Small intestine (tissue), 7 donors: Measurements from ENCODE around the gene G6PC1. TPM values are rescaled to one million over a fixed set of nuclear protein-coding genes. Genes with fewer than 3 reads are reported as not detected.
A peak's percentile ranks its signal among the peaks of the same experiment; 100 is the strongest.
"Not testable (repeated sequence)": the region's sequence is repeated elsewhere in the genome, so short reads cannot be mapped to it uniquely, and the experiment has no call there.

Experiments used
- DNase-seq, 2 donors: peaks; one replicate each; pipeline versions ENCODE4 v3.0.0 to v3.0.0-alpha.2; 2013
- FAIRE-seq: peaks from 2 replicates; lab custom pipeline; 2012; peaks lifted over from hg19 to GRCh38; lab: Jason Lieb, UNC
- H3K27ac ChIP-seq, 3 donors: one replicate each; pipeline ENCODE4 v1.5.1; 2013; ENCODE audit warnings: low read length in 2 of 3, mild to moderate bottlenecking in 2 of 3, control low read depth in 1 of 3, inconsistent platforms in 1 of 3, low read depth in 1 of 3, moderate library complexity in 1 of 3
- H3K27me3 ChIP-seq, 3 donors: one replicate each; pipeline ENCODE4 v1.6.1; 2013; ENCODE audit warnings: low read length in 3 of 3, inconsistent platforms in 1 of 3; ENCODE audit not compliant: control insufficient read depth in 3 of 3, insufficient read depth in 3 of 3
- H3K36me3 ChIP-seq, 3 donors: one replicate each; pipeline ENCODE4 v1.6.1; 2013; ENCODE audit warnings: low read length in 3 of 3, inconsistent platforms in 1 of 3, low read depth in 1 of 3, mild to moderate bottlenecking in 1 of 3, moderate library complexity in 1 of 3; ENCODE audit not compliant: control insufficient read depth in 3 of 3, insufficient read depth in 2 of 3
- H3K4me1 ChIP-seq, 3 donors: one replicate each; pipeline ENCODE4 v1.6.1; 2013; ENCODE audit warnings: low read length in 2 of 3, inconsistent platforms in 1 of 3, low read depth in 1 of 3, mild to moderate bottlenecking in 1 of 3, moderate library complexity in 1 of 3; ENCODE audit not compliant: control insufficient read depth in 3 of 3, insufficient read depth in 2 of 3
- H3K4me3 ChIP-seq, 3 donors: one replicate each; pipeline ENCODE4 v1.5.1; 2013; ENCODE audit warnings: low read length in 3 of 3, control low read depth in 1 of 3, inconsistent platforms in 1 of 3, low read depth in 1 of 3, mild to moderate bottlenecking in 1 of 3, moderate library complexity in 1 of 3
- H3K9me3 ChIP-seq, 2 donors: one replicate each; pipeline ENCODE4 v1.6.1; 2013; ENCODE audit warnings: low read depth in 1 of 2, low read length in 1 of 2; ENCODE audit not compliant: control insufficient read depth in 2 of 2, insufficient read depth in 1 of 2
- WGBS, 3 donors: extraction: QIAGEN DNeasy Blood & Tissue Kit; methylation state at CpG; one replicate each; pipeline ENCODE4 v1.1.7; 2013; 5-methylcytosine and 5-hydroxymethylcytosine counted together
- polyA plus RNA-seq, 4 donors: library from polyadenylated mRNA; stranded (reverse) in 3 of 4; unstranded in 1 of 4; fragments of 200-250 nt in 3 of 4; fragments of 120-200 nt in 1 of 4; gene quantifications; one replicate each; pipeline versions ENCODE4 v1.2.1 to v1.2.3, GENCODE V29; 2013
- donor health status: healthy with polysubstance abuse.
- donor health status: control.
- donor health status: control.
- donor health status: Bipolar disorder and iron deficiency.
- donor health status: healthy.

The G6PC1 gene
- polyA plus RNA-seq, 4 donors = 1.4 to 12.1 (median 4.3) TPM

DNA sequence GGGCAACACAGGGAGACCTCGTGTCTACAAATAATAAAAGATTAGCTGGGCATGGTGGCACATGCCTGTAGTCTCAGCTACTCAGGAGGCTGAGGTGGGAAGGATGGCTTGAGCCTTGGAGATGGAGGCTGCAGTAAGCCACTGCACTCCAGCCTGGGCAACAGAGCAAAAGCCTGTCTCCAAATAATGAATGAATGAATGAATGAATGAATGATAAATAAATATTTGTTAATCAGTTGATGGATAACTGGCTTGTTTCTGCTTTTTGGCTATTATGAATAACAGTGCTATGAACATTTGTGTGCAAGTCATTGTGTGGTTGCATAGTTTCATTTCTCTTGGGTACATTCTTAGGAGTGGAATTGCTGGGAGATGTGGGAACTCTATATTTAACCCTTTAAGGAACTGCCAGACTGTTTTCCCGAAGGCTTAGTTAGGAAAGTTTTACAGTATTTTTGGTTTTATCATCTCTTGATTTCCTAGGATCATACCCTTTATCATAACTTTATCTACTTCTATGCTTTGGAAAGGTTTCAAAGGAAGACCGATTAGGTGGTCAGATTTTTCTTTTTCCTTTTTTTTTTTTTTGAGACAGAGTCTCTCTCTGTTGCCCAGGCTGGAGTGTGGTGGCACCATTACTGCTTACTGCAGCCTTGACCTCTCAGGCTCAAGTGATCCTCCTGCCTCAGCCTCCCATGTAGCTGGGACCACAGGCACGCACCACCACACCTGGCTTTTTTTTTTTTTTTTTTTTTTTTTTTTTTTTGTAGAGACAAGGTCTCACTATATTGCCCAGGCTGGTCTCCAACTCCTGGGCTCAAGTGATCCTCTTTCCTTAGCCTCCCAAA, 16.0 kb downstream of the G6PC1 start:
- H3K27ac ChIP-seq, DNase-seq, H3K9me3 ChIP-seq, H3K27me3 ChIP-seq, H3K36me3 ChIP-seq, FAIRE-seq, H3K4me3 ChIP-seq: not testable (repeated sequence)
- 57 to 74% (median 69%) methylated on average over 4 of the region's 4 CpGs for WGBS, 3 donors
- peaks cover 3 to 62% (median 8%) of the 10 kb centered on the region in 3 donors for H3K4me1 ChIP-seq

DNA sequence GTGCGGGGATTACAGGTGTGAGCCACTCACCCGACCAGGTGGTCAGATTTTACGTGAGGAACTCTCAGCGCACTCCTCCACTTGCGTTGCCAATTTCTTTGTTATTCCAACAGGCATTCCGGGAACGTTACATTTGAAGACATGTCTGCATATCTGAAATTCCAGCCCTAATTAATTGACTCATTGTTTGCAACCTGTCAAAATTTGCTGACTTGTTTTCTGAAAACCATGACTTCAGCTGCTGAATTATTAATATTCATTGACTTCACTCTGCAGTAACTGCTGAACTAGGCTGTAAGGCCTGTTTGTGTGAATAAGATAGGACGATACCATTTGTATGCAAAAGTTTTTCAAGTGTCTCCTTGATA, 16.6 kb downstream of the G6PC1 start:
- Histone ChIP-seq H3K4me3 (no peak overlapping the region), H3K4me1 (peaks cover 3 to 64% (median 8%) of the 10 kb centered on the region in 3 donors), H3K27me3 (no peaks in the 10 kb centered on the region), H3K27ac (peak overlapping the region in 1 of 3 donors; percentile 2), H3K36me3 (no peaks in the 10 kb centered on the region), H3K9me3 (no peaks in the 10 kb centered on the region)
- WGBS, 3 donors = 70 to 76% (median 72%) methylated on average over 8 of the region's 8 CpGs
- DNase-seq = no peak
- no peak for FAIRE-seq

DNA sequence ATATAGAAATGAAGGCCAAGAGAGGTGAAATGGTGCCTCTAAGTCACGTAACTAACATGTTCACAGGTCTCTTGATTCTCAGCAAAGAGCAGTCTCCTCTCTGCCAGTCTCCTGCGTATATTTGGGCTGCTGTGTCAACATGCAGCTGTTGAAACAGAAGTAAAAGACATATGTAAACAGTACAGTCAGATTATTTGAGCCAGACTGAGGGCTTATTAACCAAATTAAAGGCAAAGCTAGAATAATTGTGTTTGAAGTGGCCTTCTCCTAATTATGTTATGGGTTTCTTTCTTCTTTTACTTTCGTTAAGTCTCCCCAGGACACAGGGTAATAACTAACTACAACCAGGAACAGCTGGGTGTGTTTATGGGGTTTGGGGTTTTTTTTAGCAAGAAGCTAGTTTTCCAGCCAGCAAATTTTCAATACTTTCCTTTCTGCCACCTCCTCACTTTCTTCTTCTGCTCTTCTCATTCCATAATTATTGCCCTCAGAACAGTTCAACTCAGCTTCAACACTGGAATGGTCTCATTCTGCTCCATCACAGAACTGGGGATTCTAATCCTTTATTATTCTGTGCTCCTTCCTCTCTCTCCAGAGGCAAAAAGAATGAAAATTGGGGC, 18.4 kb downstream of the G6PC1 start:
- 12 to 38% (median 21%) methylated on average over 3 of the region's 3 CpGs for WGBS, 3 donors
- peak; percentile 46 to 47 for DNase-seq

DNA sequence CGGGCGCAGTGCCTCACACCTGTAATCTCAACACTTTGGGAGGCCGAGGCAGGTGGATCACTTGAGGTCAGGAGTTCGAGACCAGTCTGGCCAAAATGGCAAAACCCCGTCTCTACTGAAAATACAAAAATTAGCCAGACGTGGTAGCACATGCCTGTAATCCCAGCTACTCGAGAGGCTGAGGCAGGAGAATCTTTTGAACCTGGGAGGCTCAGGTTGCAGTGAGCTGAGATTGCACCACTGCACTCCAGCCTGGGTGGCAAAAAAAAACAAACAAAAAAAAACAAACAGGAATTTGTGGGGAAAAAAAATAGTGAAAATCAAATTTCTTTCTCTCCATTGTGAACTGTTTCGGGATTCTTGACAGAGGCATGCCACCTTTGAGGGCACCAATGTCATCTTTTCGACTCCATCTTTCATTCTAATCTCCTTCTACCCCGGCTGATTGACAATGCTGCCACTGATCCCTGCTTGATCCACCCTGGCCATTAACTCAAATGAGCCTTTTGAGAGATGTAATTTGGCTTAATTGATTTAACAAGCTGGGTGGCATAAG, 19.0 kb downstream of the G6PC1 start:
- not testable (repeated sequence) for FAIRE-seq, H3K36me3 ChIP-seq, H3K4me3 ChIP-seq, H3K27me3 ChIP-seq, H3K9me3 ChIP-seq, DNase-seq
- peak overlapping the region; percentile 37 to 79 (median 49) for H3K27ac ChIP-seq
- peaks cover 3 to 54% (median 8%) of the 10 kb centered on the region in 3 donors for H3K4me1 ChIP-seq
- 25 to 63% (median 39%) methylated on average over 10 of the region's 10 CpGs for WGBS, 3 donors

More for the DNA sequence above, 18.4 kb downstream of the G6PC1 start:
- Histone ChIP-seq H3K4me3 (no peak overlapping the region), H3K4me1 (peaks cover 3 to 59% (median 8%) of the 10 kb centered on the region in 3 donors), H3K9me3 (no peaks in the 10 kb centered on the region), H3K27me3 (no peaks in the 10 kb centered on the region), H3K27ac (peak overlapping the region; percentile 37 to 79 (median 44)), H3K36me3 (no peaks in the 10 kb centered on the region)
- no peak for FAIRE-seq

DNA sequence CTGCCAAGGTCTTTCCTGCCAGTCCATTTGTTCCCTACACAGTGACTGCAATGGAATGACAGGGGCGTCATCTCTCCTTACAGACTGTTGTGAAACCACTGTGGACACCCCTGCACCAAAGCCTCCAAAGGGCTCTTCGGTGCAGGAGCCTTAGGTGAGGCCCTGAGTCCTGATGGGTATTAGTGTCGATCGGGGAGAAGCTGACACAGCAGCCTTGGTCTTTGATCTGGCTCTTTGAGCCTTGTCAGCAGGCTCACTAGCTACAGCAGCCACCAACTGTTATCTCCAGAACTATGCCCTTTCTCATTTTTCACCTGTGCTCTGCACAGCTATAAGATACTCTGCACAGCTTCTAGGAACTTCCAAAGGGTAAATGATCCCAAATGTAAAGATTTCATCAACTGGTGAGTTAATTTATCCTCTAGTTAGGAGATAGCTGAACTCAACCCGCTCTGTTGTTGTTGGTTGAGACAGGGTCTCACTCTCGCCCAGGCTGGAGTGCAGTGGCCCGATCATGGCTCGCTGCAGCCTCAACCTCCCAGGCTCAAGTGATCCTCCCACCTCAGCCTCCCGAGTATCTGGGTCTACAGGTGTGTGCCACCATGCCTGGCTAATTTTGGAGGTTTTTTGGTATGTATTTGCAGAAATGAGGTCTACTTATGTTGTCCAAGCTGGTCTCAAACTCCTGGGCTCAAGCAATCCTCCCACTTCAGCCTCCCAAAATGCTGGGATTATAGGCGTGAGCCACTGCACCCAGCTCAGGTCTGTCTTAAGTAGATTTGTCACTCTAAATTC, 19.7 kb downstream of the G6PC1 start:
- peak overlapping the region; percentile 14 to 79 (median 49) for H3K27ac ChIP-seq
- H3K36me3 ChIP-seq = no peaks in the 10 kb centered on the region
- WGBS, 3 donors = 46 to 65% (median 50%) methylated on average over 10 of the region's 10 CpGs
- no peaks in the 10 kb centered on the region for H3K27me3 ChIP-seq
- peak; percentile 86 to 90 for DNase-seq
- no peak for FAIRE-seq
- H3K4me1 ChIP-seq = peaks cover 3 to 50% (median 8%) of the 10 kb centered on the region in 3 donors
- H3K9me3 ChIP-seq = no peaks in the 10 kb centered on the region
- no peak overlapping the region for H3K4me3 ChIP-seq

DNA sequence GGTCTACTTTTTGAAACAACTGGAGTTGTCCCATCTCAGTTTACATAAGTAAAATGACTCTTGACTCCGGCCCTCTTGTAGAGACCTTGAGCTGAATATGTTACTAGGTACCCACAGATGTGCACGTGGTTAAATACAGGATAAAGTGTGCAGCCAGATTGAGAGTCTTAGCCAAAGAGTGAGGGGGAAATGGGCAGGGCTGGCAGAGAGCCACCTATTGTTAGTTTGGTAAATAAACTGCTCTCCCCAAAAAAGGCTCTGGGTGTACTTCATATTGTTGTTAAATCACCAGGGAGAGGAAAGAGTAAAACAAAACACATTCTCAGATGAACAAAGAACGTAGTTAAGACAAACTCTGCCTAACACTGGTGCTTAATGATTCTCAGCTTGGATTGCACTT, 20.3 kb downstream of the G6PC1 start:
- DNase-seq = peak; percentile 37 to 42
- WGBS, 3 donors = 8 to 24% (median 15%) methylated on average over 3 of the region's 3 CpGs
- peak overlapping the region in 2 of 3 donors; percentile 13 to 31 for H3K27ac ChIP-seq

DNA sequence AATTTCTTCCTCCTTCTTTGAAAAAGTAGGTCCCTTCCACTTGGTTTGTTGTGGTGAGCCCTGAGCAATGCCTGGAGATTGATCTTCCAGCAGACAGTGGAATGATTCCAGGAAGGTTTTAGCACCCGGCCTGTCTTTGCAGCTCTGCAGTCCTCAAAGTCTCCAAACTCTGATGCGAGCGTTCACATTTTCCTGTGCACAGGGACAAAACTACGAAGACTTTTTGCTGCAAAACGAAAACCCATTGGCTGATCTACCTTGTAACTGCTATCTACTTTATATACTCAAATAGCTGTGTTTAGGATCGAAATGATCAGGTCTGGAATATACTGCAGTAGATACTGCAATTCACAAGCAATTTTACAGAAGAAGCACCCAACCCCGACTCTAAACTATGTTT, 21.7 kb downstream of the G6PC1 start:
- FAIRE-seq (no peak), DNase-seq (no peak)
- Histone ChIP-seq H3K4me1 (peaks cover 3 to 48% (median 8%) of the 10 kb centered on the region in 3 donors), H3K36me3 (no peaks in the 10 kb centered on the region), H3K4me3 (no peak overlapping the region), H3K27me3 (no peaks in the 10 kb centered on the region), H3K9me3 (no peaks in the 10 kb centered on the region), H3K27ac (no peak overlapping the region)
- WGBS, 3 donors = 43 to 55% (median 54%) methylated on average over 7 of the region's 7 CpGs

More for the DNA sequence above, 20.3 kb downstream of the G6PC1 start:
- no peak for FAIRE-seq
- Histone ChIP-seq H3K27me3 (no peaks in the 10 kb centered on the region), H3K36me3 (no peaks in the 10 kb centered on the region), H3K4me1 (peaks cover 3 to 50% (median 8%) of the 10 kb centered on the region in 3 donors), H3K9me3 (no peaks in the 10 kb centered on the region), H3K4me3 (no peak overlapping the region)

DNA sequence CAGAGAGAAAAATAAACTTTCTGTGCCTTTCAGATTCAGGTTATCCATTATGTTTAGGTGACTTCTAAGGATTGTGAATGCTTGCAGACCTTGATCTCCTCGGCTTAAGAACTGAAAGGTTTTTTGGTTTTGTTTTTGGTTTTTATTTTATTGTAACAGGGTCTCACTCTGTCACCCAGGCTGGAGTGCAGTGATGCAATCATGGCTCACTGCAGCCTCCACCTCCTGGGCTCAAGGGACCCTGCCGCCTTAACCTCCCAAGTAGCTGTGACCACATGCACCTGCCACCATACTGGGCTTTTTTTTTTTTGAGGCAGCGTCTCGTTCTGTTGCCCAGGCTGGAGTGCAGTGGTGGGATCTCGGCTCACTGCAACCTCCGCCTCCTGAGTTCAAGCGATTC, 22.9 kb downstream of the G6PC1 start:
- not testable (repeated sequence) for H3K27me3 ChIP-seq, H3K9me3 ChIP-seq, DNase-seq, H3K27ac ChIP-seq, H3K36me3 ChIP-seq, H3K4me3 ChIP-seq, FAIRE-seq
- 89 to 96% (median 89%) methylated on average over 7 of the region's 7 CpGs for WGBS, 3 donors
- H3K4me1 ChIP-seq = peaks cover 3 to 38% (median 9%) of the 10 kb centered on the region in 3 donors
